Stomach (tissue), 4 donors: ENCODE results near the gene BCL2L1.

ENCODE experiments used
- CTCF ChIP-seq, 7 experiments: fragments of 450-650 bp in 4 of 7; fragments of 200-600 bp in 3 of 7; sonication (generic) in 3 of 7; IDR thresholded peaks; one replicate each; pipeline ENCODE4 v1.5.1; 2016 to 2019; ENCODE audit warnings: antibody characterized with exemption in 7 of 7, control low read depth in 2 of 7, mild to moderate bottlenecking in 1 of 7
- POLR2A ChIP-seq, 4 donors: fragments of 450-650 bp; IDR thresholded peaks; one replicate each; pipeline ENCODE4 v1.6.1; 2016; ENCODE audit warnings: antibody characterized with exemption in 4 of 4, control low read depth in 2 of 4, mild to moderate bottlenecking in 1 of 4, moderate library complexity in 1 of 4
- POLR2AphosphoS5 ChIP-seq, 3 donors: sonication (generic); formaldehyde crosslinking; IDR thresholded peaks; one replicate each; pipeline ENCODE4 v1.6.1; 2016; ENCODE audit warnings: antibody characterized with exemption in 3 of 3

GRCh38 chr20:31707258-31707615 is 15.4 kb downstream of the BCL2L1 start:
- TF ChIP-seq CTCF (IDR thresholded peaks at IDR 0.05) (no peak), POLR2A (IDR thresholded peaks at IDR 0.05) (no peak), POLR2AphosphoS5 (IDR thresholded peaks at IDR 0.05) (no peak)
